ENCODE data around the gene SIMC1.
A peak's percentile ranks its signal among the peaks of the same experiment; 100 is the strongest.

SIMC1 gene

DNA sequence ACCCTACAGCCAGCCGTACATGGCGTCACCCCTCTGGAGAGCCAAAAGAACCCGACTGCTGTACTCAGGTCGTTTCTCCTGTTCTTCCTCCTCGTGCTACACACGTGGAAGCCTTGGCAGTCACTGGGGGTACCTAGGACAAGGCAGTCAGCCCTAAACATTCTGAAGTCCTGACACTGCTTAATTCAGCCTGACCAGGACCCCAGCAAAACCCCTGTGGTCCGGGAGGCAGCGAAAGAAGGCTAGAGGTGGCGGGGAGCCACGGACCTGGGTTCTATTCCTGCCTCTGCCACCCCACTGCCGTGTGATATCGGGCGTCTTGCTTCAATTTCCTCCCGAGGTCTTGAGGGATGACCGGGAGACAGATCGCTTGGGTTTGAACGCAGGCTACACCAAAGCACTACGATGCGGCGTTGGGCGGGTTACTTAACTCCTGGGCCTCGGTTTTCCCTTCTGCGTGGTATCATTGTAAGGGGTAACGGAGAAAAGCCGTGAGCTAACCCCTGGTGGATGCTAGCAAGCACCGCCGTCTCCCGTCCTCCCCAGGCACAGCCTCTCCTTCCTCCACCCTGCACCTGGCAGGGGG lies 126.6 kb downstream of the SIMC1 start:
- no peak for DNase-seq (ENCODE audit: low spot score)

GRCh38 chr5:176365351-176366231 lies 127.4 kb downstream of the SIMC1 start, which contains the start of gene ARL10:
Gene ARL10, plus strand, starts transcription at chr5:176365487. Its CDS starts 77 bp downstream, at chr5:176365564.
- DNase-seq (ENCODE audit: low spot score): peak; percentile 55

DNA sequence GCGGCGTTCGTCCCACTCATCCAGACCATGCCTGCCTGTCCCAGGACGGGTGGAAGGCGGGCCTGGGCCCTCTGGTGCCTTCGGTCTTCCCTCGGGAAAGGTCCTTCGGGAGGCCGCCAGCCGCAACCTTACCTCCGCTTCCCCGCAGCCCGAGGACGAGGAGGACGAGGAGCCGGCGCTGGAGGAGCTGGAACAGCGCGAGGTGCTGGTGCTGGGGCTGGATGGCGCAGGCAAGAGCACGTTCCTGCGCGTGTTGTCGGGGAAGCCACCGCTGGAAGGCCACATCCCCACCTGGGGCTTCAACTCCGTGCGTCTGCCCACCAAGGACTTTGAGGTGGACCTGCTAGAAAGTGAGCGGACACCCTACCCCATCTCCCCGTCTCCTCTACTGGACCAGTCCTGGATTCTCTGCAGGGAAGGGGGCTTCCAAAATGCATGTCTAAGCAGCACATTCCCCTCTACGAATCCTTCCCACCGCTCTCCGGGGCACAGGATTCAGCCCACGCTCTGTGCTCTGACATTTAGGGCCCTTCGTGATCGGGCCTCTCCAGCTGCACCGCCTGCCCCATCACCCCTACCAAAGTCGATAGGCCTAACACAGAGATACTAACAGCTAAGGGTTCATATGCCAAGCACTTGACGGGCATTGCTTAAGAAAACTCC lies 128.1 kb downstream of the SIMC1 start:
- no peak for DNase-seq (ENCODE audit: low spot score)

DNA sequence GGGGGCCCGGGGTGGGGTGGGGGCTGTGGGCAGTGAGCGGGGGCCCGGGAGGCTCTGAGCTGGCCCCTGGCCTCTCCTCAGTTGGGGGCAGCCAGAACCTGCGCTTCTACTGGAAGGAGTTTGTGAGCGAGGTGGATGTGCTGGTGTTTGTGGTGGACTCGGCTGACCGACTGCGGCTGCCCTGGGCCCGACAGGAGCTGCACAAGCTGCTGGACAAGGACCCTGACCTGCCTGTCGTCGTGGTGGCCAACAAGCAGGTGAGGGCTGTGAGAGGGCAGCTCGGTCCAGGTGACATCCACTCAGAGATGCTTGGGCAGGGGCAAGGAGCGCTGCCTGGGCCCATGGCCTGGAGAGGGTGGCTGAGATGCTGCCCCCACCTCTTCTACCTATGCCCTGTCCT lies 130.5 kb downstream of the SIMC1 start:
- DNase-seq (ENCODE audit: low spot score): no peak

GRCh38 chr5:176369934-176370711 lies 131.9 kb downstream of the SIMC1 start:
- no peak for DNase-seq (ENCODE audit: low spot score)

- no peak for DNase-seq (ENCODE audit: low spot score)
These were observed 133.7 kb downstream of the SIMC1 start for GRCh38 chr5:176371621-176372539.

DNA sequence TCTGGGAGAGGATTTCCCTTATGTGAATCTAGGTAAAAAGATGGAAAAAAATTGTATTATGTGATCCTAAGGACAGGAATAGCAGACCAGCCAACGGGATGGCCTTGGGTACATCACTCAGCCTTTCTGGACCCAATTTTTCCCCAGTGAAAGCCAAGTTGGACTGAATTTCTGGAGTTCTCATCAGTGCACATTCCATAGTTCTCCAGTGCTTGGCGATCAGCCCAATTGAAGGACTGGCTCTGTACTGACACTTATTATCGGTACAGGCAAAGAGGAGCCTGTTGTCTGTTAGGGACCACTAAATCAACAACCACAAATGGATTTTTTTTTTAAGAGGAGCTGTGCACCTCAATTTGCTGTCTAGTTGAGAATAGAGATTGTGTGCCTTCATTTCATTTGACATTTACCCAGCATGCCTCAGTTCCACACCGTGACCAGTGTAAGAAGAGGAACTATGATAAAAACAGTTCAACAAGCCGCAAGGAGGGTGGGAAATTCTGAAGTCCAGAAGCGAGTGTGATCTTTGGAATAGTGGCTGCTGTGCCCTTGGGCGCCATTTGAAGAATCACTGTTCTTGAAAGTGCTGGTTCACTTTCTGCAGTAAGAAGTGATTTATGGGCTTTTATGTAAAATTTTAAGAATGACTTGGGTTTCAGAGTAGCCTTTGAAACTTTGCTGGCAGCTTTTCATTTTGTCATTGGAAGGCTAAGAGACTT lies 135.0 kb downstream of the SIMC1 start:
- no peak for DNase-seq (ENCODE audit: low spot score)

DNA sequence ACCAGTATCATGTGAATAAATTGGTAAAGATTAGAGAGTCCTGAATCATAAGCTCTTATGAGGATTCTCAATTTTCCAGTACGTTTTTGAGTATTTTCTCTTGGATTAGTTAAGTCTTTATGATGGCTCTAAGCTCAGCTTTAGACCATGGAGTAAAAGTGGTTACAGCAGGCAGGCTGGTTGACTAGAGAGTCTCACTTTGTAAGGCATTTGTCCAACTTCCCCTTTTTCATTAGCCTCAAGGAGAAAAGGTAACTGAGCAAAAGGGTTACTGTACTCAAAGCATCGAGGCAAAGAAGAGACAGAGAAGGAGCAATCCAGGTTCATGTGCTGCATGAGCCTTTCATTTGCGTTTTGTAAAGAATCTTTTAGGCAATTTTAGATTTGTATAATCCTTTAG lies 141.7 kb downstream of the SIMC1 start:
- DNase-seq (ENCODE audit: low spot score): no peak

DNA sequence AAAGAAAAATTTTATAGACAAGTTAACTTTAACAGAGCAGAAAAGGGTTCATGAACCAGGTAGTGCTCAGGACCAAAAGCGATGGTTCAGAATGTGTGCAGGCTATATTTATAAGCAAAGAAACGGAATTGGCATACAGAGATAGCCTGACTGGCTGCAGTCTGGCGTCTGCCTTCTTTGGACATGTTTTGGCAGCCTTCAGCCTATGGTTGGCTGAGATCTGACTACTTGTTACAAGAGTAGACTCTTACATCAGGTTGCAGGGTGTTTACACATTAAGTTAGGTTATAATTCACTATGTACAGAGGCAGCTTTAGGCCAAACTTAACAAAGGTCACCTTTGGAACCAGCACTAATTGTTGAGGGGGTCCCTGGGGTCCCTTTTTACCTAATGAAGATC lies 143.2 kb downstream of the SIMC1 start:
- DNase-seq (ENCODE audit: low spot score): no peak

DNA sequence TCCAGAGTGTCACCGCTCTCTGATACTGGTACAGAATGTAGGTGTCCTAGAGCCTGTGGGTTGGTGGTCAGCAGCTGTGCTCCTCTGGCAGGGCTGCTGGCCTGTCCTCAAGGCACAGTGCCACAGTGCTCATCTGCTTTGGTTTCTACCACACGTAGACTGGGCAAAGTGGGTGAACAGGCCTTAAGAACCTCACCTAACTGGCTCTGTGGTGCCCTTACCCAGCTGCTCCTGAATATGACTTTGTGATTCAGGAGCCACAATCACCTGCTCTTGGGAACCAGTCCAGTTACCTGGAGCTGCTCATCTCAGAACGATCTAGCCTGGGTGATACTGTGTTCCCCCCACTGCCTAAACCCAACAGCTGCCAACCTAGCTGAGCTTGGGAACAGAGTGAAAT lies 143.8 kb downstream of the SIMC1 start:
- DNase-seq (ENCODE audit: low spot score): no peak

- DNase-seq (ENCODE audit: low spot score): no peak
These were observed 144.5 kb downstream of the SIMC1 start for GRCh38 chr5:176382721-176383120.

- DNase-seq (ENCODE audit: low spot score): no peak
These were observed 145.2 kb downstream of the SIMC1 start for GRCh38 chr5:176383248-176383905.

GRCh38 chr5:176383961-176384360 lies 145.7 kb downstream of the SIMC1 start:
- DNase-seq (ENCODE audit: low spot score): no peak

DNA sequence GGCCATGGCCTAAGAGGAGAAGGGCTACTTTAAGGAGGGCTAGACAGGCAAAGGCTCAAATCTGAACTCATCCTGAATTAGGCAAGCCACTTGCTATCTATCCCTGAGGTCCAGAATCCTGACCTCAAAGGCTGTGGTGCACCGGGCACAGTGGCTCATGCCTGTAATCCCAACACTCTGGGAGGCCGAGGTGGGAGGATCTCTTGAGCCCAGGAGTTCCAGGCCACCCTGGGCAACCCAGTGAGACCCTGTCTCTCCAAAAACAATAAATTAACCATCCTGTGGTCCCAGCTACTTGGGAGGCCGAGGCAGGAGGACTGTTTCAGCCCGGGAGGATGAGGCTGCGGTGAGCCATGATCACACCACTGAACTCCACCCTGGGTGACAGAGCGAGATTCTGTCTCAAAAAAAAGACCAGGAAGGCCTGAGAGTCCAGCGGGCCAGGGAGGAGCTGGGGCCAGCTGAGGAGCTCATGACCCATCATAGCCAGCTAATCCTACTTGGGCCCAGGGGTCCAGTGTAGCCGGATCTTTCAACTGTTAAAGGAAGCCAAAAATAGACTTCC lies 146.2 kb downstream of the SIMC1 start:
- no peak for DNase-seq (ENCODE audit: low spot score)

DNA sequence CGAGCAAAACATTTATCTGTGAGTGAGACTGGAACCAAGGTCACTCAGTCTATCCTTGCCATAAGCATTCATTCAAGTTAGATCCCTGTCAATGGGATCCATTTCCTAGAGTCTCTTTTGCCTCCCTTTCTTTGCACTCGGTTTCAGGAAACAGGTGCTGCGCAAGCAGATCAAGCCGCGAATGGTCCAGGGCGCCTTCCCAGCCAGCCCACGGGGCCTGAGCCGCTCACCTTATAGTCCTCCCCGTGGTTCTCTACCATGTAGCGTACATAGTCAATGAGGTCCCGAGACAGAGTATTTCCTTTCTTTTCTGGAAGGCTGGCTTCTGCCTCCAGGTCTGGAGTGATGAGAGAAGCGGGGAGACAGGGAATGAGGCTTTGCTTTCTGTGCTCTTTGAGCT lies 146.8 kb downstream of the SIMC1 start:
- DNase-seq (ENCODE audit: low spot score): no peak

- DNase-seq (ENCODE audit: low spot score): no peak
These were observed 148.3 kb downstream of the SIMC1 start for GRCh38 chr5:176386491-176386890.

DNA sequence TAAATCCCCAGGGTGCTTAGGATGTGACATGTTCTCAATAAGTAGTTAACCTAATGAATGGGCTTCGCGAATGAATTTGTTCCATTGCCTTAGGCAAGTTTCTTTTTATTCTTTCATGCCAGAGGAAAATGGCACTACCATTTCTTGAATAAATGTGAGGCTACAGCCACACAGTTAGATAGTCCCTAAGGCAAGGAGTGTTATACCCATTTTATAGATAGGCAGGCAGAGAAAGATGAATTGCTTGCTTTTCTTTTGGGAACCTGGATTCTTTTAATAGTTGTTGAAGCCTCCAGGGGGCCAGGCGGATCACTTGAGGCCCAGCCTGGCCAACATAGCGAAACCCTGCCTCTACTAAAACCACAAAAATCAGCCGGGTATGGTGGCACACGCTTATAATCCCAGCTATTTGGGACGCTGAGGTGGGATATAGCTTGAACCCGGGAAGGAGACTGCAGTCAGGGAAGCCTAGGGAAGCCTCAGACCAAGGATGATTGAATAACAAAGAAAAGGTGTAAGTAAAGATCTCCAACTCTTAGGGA lies 149.2 kb downstream of the SIMC1 start:
- DNase-seq (ENCODE audit: low spot score): no peak

- DNase-seq (ENCODE audit: low spot score): no peak
These were observed 149.8 kb downstream of the SIMC1 start for GRCh38 chr5:176388003-176388443.

DNA sequence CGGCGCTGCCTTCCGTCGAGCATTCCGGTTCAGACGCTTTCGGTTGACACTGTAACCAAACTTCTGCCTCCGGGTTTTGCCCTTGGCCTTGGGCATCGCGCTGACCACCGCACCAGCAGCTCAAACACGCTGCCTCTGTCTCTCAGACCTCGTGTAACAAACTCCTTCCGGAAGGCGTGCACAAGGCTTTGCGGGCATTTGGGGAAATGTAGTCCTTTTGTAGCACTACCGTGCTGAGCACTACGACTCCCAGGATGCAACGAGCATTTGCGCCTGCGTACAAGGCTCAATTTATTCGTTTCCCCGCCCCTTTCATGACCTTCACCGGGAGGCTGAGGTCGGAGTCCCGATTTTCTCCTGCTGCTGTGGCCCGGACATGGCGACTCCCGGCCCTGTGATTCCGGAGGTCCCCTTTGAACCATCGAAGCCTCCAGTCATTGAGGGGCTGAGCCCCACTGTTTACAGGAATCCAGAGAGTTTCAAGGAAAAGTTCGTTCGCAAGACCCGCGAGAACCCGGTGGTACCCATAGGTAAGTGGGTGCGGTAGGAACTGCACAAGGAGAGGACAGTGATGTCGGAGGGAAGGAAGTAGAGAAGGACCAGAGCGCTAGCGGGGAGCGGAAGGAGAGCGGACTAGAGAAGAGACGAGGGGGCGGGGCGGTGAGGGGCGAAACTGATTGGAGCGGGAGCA lies 150.4 kb downstream of the SIMC1 start, which contains the start of the genes HIGD2A and NOP16:
HIGD2A (plus strand) TSS at position 308 of the 691 bp plus-strand sequence; CDS start at position 377, 69 bp downstream.
NOP16 (minus strand) TSS at position 155 of the 691 bp plus-strand sequence; CDS start at position 96, 59 bp downstream.
- peak; percentile 99 for DNase-seq (ENCODE audit: low spot score)
